Peyer's patch (tissue), 4 donors: ENCODE data around the gene TAP2. TPM values are rescaled to one million over a fixed set of nuclear protein-coding genes. Genes with fewer than 3 reads are reported as not detected.

ENCODE experiments used
- DNase-seq, 3 donors: peaks; one replicate each; pipeline ENCODE4 v3.0.0-alpha.2; 2017 to 2019
- H3K27ac ChIP-seq, 4 donors: fragments of 200-600 bp; sonication (generic); one replicate each; pipeline ENCODE4 v1.5.1; 2016 to 2019
- H3K27me3 ChIP-seq, 2 donors: fragments of 200-600 bp; sonication (generic); one replicate each; pipeline ENCODE4 v1.5.1; 2019
- H3K36me3 ChIP-seq, 3 donors: fragments of 200-600 bp; sonication (generic); one replicate each; pipeline ENCODE4 v1.5.1; 2016 to 2019
- H3K4me1 ChIP-seq, 4 donors: fragments of 200-600 bp; sonication (generic); one replicate each; pipeline ENCODE4 v1.5.1; 2016 to 2019
- H3K4me3 ChIP-seq, 4 donors: fragments of 200-600 bp; sonication (generic); 1 replicate in 3 of 4; 2 replicates in 1 of 4; pipeline ENCODE4 v1.5.1; 2016 to 2019; ENCODE audit warnings: mild to moderate bottlenecking in 1 of 4
- H3K9me3 ChIP-seq, 4 donors: fragments of 200-600 bp; sonication (generic); one replicate each; pipeline ENCODE4 v1.5.1; 2016 to 2019; ENCODE audit warnings: mild to moderate bottlenecking in 1 of 4
- POLR2A ChIP-seq, 2 donors: fragments of 450-650 bp; IDR thresholded peaks; one replicate each; pipeline ENCODE4 v1.5.1; 2017; ENCODE audit warnings: antibody characterized with exemption in 2 of 2, mild to moderate bottlenecking in 2 of 2, moderate library complexity in 2 of 2
- total RNA-seq, 4 donors: library from RNA; depleted of rRNA; stranded (reverse); fragments of >200 nt; gene quantifications; one replicate each; pipeline ENCODE4 v1.1.0, GENCODE V29; 2016
- TF ChIP-seq, protein P1 (sequence below), 6 experiments: fragments of 450-650 bp in 4 of 6; fragments of 200-600 bp in 2 of 6; sonication (generic) in 1 of 6; IDR thresholded peaks; one replicate each; pipeline ENCODE4 v1.5.1; 2017 to 2019; ENCODE audit warnings: antibody characterized with exemption in 6 of 6, mild to moderate bottlenecking in 3 of 6, moderate library complexity in 1 of 6

Gene TAP2
- total RNA-seq, 4 donors from 2014 or later, result 16.5 to 53.2 (median 39.4) TPM

DNA sequence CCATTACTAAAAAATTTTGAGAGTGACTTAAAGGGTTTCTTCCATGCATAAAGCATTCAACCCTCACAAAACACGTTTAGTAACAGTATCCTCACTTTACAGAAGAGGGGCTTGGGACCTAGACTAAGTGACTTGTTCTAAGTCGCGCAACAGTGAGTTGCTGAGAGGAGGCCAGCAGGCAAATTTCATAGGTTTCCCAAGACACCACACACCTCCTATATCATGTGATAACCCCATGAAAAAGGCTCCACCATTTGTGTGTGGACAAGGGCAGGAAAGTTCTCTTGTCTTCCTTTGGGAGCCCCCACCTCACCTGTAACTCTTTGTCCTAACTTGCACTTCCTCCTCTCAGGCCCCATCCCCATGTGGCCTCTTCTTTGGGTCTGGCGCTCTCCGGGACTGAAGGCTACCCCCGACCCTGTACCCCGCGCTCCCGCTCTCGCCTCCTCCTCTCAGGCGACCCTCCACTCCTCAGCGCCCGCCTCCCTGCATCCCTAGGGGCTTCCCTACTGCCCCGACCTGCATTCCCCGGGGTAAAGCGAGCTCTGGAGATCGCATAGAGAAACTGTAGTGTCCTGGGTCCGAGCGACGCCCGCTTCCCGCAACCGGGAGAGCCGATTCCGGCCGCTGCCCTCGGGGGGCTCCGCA lies 4.9 kb upstream of the TAP2 start:
- Histone ChIP-seq H3K27ac (peak overlapping the region; percentile 95 to 100 (median 99)), H3K4me3 (peak overlapping the region; percentile 64 to 92 (median 85)), H3K27me3 (no peaks in the 10 kb centered on the region), H3K9me3 (no peaks in the 10 kb centered on the region), H3K36me3 (peaks cover 0 to 59% (median 0%) of the 10 kb centered on the region in 3 donors), H3K4me1 (peaks cover 0 to 44% (median 14%) of the 10 kb centered on the region in 4 donors)
- TF ChIP-seq POLR2A (IDR thresholded peaks at IDR 0.05), result no peak
- TF ChIP-seq, protein P1, sequence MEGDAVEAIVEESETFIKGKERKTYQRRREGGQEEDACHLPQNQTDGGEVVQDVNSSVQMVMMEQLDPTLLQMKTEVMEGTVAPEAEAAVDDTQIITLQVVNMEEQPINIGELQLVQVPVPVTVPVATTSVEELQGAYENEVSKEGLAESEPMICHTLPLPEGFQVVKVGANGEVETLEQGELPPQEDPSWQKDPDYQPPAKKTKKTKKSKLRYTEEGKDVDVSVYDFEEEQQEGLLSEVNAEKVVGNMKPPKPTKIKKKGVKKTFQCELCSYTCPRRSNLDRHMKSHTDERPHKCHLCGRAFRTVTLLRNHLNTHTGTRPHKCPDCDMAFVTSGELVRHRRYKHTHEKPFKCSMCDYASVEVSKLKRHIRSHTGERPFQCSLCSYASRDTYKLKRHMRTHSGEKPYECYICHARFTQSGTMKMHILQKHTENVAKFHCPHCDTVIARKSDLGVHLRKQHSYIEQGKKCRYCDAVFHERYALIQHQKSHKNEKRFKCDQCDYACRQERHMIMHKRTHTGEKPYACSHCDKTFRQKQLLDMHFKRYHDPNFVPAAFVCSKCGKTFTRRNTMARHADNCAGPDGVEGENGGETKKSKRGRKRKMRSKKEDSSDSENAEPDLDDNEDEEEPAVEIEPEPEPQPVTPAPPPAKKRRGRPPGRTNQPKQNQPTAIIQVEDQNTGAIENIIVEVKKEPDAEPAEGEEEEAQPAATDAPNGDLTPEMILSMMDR (IDR thresholded peaks at IDR 0.05), result no peak
- DNase-seq, result peak in 1 of 3 donors; percentile 53

DNA sequence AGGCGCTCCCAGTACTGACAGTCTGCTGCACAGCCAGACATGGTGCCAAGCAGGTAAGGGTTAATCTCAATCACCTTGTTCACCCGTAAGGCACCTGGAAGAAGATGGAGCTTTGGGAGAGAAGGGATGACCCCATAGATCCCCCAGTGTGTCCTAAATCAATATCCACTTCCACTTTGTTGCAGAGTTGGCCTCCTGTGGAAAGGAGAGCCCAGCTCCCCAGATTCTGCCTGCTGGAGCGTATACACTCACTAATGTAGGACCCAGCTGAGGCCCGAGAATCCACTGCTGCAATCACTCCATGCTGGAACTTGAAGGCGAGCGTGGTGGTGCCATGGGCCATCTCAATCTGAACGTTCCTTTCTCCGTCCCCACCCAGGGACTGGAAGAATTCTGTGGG lies 4.2 kb upstream of the TAP2 start:
- peaks cover 0 to 51% (median 0%) of the 10 kb centered on the region in 3 donors for H3K36me3 ChIP-seq
- peak overlapping the region; percentile 95 to 100 (median 99) for H3K27ac ChIP-seq
- H3K9me3 ChIP-seq, result no peaks in the 10 kb centered on the region
- peak overlapping the region; percentile 64 to 92 (median 85) for H3K4me3 ChIP-seq
- DNase-seq, result no peak
- peaks cover 2 to 43% (median 15%) of the 10 kb centered on the region in 4 donors for H3K4me1 ChIP-seq
- TF ChIP-seq, protein P1 (IDR thresholded peaks at IDR 0.05), result no peak
- TF ChIP-seq POLR2A (IDR thresholded peaks at IDR 0.05), result no peak
- H3K27me3 ChIP-seq, result no peaks in the 10 kb centered on the region

DNA sequence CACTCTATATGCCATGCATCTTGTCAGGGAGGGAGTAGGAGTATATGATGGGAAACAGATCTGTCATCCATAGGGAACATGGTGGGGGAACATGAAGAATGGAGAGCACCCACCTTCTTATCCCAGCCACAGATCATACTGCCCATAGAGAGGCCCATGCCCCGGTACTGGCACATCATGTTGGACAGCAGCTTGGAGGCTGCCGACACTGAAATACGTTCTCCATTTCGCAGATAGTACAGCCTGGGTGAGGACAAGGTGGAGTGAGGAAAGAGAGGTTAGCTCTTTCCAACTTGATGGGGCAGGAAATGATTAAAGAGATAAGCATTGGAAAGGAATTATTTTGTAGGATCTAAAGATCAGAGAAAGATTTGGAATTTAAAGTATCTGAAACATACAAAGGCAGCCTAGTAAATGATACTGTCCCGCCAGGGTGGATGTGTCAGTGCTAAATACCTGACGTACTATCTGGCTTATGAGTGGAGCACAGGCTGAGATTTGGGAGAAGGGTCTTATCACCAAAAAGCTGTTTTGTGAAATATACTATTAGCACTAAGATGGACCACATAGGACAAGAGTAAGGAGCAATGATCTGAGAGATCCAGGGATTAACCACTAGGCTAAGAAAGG lies 3.6 kb upstream of the TAP2 start:
- H3K36me3 ChIP-seq, result peaks cover 0 to 47% (median 0%) of the 10 kb centered on the region in 3 donors
- peak overlapping the region in 3 of 4 donors; percentile 99 to 100 (median 99) for H3K27ac ChIP-seq
- TF ChIP-seq POLR2A (IDR thresholded peaks at IDR 0.05), result no peak
- TF ChIP-seq, protein P1 (IDR thresholded peaks at IDR 0.05), result no peak
- peak overlapping the region in 3 of 4 donors; percentile 64 to 92 (median 85) for H3K4me3 ChIP-seq
- no peaks in the 10 kb centered on the region for H3K27me3 ChIP-seq
- no peak for DNase-seq
- no peaks in the 10 kb centered on the region for H3K9me3 ChIP-seq
- peaks cover 4 to 48% (median 19%) of the 10 kb centered on the region in 4 donors for H3K4me1 ChIP-seq

DNA sequence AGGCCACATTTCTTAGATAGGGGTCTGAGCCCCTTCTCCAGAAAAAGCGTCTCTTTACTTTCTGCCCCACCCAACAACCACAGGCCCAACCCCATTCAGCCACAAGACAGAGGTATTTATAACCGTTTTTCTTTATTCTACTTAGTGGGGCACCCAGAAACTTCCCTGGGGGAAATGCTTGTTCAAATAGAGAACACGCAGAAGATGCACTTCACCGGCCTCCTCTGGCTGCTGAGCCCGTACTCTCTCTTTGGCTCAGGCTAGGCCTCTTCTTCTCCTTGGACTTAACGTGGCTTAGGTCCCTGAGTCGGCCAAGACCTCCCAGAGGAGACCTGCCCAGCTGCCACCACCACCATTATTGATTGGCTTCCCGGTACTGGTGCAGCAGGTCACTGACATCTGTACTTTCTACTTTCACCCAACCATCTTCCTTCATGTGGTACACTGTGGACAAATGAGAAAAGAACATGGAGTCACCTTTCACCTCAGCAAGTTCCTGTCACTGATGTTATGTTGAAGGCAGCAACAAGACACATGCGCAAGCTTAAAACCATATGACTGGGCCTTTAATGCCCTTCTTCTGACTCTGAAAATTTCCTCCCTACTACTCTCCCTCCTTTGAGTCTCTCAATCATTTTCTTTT lies 2.2 kb upstream of the TAP2 start:
- H3K4me1 ChIP-seq, result peaks cover 4 to 44% (median 19%) of the 10 kb centered on the region in 4 donors
- peak overlapping the region in 3 of 4 donors; percentile 17 to 92 (median 34) for H3K27ac ChIP-seq

DNA sequence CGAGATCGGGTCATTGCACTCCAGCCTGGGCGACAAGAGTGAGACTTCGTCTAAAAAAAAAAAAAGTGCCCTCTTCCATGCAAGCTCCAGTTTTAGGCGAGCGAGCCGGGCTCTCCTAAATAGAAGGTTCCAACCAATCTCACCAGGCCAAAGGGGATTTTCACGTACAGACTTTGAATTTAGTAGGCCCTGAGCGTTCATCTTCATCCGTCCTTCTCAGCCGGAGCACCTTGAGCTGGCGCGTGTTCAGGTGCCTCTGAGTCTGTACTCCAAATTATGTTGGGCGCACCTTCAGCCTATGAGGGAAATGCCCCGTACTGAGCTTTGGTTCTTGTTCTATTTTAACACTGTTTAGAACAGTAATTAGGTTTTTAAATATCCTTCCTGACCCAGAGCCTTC lies 817 bp upstream of the TAP2 start:
- no peaks in the 10 kb centered on the region for H3K9me3 ChIP-seq
- peak overlapping the region; percentile 90 to 95 (median 92) for H3K27ac ChIP-seq
- peaks cover 4 to 33% (median 19%) of the 10 kb centered on the region in 4 donors for H3K4me1 ChIP-seq
- TF ChIP-seq POLR2A (IDR thresholded peaks at IDR 0.05), result no peak
- TF ChIP-seq, protein P1 (IDR thresholded peaks at IDR 0.05), result no peak
- peaks cover 0 to 46% (median 0%) of the 10 kb centered on the region in 3 donors for H3K36me3 ChIP-seq
- no peak overlapping the region for H3K4me3 ChIP-seq
- no peak for DNase-seq
- no peaks in the 10 kb centered on the region for H3K27me3 ChIP-seq

More for the DNA sequence above, 2.2 kb upstream of the TAP2 start:
- H3K27me3 ChIP-seq, result no peaks in the 10 kb centered on the region
- TF ChIP-seq POLR2A (IDR thresholded peaks at IDR 0.05), result no peak
- TF ChIP-seq, protein P1 (IDR thresholded peaks at IDR 0.05), result no peak
- no peaks in the 10 kb centered on the region for H3K9me3 ChIP-seq
- DNase-seq, result no peak
- H3K4me3 ChIP-seq, result no peak overlapping the region
- peaks cover 0 to 38% (median 0%) of the 10 kb centered on the region in 3 donors for H3K36me3 ChIP-seq
